Omental fat pad (tissue), 4 donors: ENCODE results near the gene LARGE1. TPM values are rescaled to one million over a fixed set of nuclear protein-coding genes. Genes with fewer than 3 reads are reported as not detected.

Experiments used
- ATAC-seq: fragments of 150-250 bp; one replicate; pipeline ENCODE4 v1.9.1; 2016; ENCODE audit warnings: mild to moderate bottlenecking, moderate library complexity; ENCODE audit not compliant: low FRiP score
- DNase-seq: peaks from one replicate; pipeline ENCODE4 v3.0.0-alpha.2; 2019; ENCODE audit warnings: low spot score
- total RNA-seq, 4 donors: library from RNA; depleted of rRNA; stranded (reverse); fragments of >200 nt; gene quantifications; one replicate each; pipeline ENCODE4 v1.1.0, GENCODE V29; 2016
- TF ChIP-seq, protein P1 (sequence below), 3 donors: fragments of 450-650 bp; IDR thresholded peaks; one replicate each; pipeline ENCODE4 v1.5.1; 2016 to 2017; ENCODE audit warnings: antibody characterized with exemption in 3 of 3, mild to moderate bottlenecking in 3 of 3, moderate library complexity in 2 of 3

LARGE1 gene
- total RNA-seq, 4 donors from 2014 or later: 16.5 to 31.2 (median 22.3) TPM

DNA sequence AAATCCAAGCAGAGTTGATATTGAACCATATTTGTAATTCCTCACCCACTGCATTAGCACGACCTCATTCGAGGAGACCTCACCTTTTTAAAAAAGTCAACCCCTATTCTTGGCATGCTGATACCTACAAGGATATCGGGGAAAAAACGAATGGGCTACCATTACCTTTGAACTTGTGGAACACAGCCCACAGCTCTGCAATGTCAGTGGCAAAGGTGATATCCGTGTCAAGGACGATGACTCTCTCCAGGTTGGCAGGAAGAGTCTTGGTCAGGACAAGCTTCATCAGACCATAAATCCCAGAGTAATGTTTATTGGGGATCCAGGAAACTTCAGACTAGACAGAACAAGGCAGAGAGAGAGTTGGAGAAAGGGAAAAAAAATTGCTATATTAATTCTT lies 355.6 kb downstream of the LARGE1 start:
- TF ChIP-seq, protein P1, sequence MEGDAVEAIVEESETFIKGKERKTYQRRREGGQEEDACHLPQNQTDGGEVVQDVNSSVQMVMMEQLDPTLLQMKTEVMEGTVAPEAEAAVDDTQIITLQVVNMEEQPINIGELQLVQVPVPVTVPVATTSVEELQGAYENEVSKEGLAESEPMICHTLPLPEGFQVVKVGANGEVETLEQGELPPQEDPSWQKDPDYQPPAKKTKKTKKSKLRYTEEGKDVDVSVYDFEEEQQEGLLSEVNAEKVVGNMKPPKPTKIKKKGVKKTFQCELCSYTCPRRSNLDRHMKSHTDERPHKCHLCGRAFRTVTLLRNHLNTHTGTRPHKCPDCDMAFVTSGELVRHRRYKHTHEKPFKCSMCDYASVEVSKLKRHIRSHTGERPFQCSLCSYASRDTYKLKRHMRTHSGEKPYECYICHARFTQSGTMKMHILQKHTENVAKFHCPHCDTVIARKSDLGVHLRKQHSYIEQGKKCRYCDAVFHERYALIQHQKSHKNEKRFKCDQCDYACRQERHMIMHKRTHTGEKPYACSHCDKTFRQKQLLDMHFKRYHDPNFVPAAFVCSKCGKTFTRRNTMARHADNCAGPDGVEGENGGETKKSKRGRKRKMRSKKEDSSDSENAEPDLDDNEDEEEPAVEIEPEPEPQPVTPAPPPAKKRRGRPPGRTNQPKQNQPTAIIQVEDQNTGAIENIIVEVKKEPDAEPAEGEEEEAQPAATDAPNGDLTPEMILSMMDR (IDR thresholded peaks at IDR 0.05): no peak
- ATAC-seq (no peak), DNase-seq (no peak)

DNA sequence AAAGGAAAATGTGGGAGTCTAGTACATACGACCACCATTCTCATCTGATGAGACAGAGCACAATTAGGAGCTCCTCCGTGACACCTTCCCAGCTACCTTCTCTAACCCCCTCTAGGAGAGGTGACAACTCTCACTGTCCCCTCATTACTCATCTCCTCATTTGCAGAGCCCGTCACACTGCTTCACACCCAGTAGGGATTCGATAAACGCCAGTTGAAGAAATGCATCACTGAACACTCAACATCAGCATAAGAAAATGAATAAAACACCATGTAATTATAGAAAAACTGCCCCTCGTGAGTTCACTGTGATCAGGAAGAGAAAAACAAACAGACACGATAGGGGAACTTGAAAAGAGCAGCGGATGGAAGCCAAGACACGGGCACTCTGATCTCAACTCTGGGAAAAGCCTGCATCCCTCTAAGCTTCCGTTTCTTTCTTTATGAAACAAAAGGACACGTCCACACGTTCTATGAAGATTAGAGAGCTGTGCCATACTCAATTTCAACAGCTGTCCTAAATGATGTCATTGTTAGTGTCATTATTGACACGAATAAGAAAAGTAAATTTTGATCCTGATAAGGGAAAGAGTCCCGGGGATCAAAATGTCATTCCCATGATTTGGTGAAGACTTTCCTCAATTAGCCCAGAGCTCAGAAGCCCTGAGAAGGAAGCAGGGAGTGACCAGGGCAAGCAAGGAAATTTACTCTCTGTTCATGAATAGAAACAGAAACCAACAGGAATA lies 356.9 kb downstream of the LARGE1 start:
- TF ChIP-seq, protein P1 (IDR thresholded peaks at IDR 0.05): no peak
- DNase-seq (no peak), ATAC-seq (no peak)

DNA sequence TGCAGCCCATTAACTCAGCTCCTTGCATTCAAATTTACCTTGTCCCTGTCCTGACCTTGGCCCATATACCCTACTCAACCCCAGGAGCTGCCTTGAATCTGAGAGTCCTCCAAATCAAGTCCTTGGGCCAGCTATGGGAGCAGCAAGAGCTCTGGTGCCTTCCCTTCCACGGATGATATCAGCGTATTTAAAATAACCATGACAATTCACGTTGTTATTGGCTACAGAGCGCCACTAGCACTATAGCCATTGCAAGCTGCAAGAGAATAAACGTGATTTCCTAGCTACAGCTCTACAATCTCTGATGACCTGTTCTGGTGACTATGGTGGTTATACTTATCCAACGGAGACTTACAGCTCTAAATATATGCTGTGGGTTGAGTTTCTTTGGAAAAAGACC lies 357.8 kb downstream of the LARGE1 start:
- DNase-seq: no peak
- no peak for ATAC-seq
- TF ChIP-seq, protein P1 (IDR thresholded peaks at IDR 0.05): no peak

- ATAC-seq (no peak), DNase-seq (no peak)
- TF ChIP-seq, protein P1 (IDR thresholded peaks at IDR 0.05): no peak
Measured at GRCh38 chr22:33561149-33561807, 359.0 kb downstream of the LARGE1 start.

DNA sequence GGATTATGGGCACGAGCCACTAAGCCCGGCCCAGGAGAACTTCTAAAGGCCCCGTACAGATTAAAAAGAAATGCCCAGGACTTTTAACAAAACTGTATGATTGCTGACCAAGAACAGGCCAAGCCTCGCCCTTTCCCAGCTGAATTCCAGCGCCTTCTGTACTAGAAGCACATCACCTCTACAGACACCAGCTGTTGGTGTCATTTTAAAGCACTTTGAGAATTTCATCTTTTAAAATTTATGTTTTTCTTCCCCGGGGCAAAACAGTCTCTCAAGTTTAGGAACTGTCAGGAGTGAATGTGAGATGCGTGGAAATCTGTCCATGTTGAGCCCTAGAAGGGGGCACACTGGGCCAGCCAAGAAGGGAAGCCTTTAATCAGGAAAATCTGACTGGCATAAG lies 362.4 kb downstream of the LARGE1 start:
- TF ChIP-seq, protein P1 (IDR thresholded peaks at IDR 0.05): no peak
- no peak for ATAC-seq
- DNase-seq: no peak

- no peak for ATAC-seq
- TF ChIP-seq, protein P1 (IDR thresholded peaks at IDR 0.05): no peak
- no peak for DNase-seq
Measured at GRCh38 chr22:33555814-33556522, 364.3 kb downstream of the LARGE1 start.
